Pancreas (tissue), 10 donors: ENCODE data around the gene OR13C3. TPM values are rescaled to one million over a fixed set of nuclear protein-coding genes. Genes with fewer than 3 reads are reported as not detected.

Experiments used
- ATAC-seq, 4 donors: fragments of 200-7000 bp; cut with Tn5 transposase; one replicate each; pipeline versions ENCODE4 v1.8.0 to v1.9.1; 2020; ENCODE audit warnings: mild to moderate bottlenecking in 4 of 4, moderate library complexity in 4 of 4
- DNase-seq, 6 donors: peaks; one replicate each; pipeline ENCODE4 v3.0.0-alpha.2; 2020
- FAIRE-seq: peaks from 2 replicates; lab custom pipeline; 2012; peaks lifted over from hg19 to GRCh38; lab: Jason Lieb, UNC
- H3K27ac ChIP-seq, 4 donors: fragments of 200-600 bp; sonication (generic); 1 replicate in 3 of 4; 2 replicates in 1 of 4; pipeline versions ENCODE4 v1.5.0 to v1.8.0; 2020
- H3K27me3 ChIP-seq, 4 donors: fragments of 200-600 bp; one replicate each; pipeline ENCODE4 v1.8.0; 2021
- H3K36me3 ChIP-seq, 3 donors: fragments of 200-600 bp; sonication (generic) in 1 of 3; one replicate each; pipeline versions ENCODE4 v1.5.0 to v1.8.0; 2020 to 2021
- H3K4me1 ChIP-seq, 3 donors: fragments of 200-600 bp; one replicate each; pipeline ENCODE4 v1.8.0; 2021
- H3K4me3 ChIP-seq, 4 donors: fragments of 200-600 bp; sonication (generic) in 2 of 4; one replicate each; pipeline versions ENCODE4 v1.5.0 to v1.8.0; 2020 to 2021
- H3K9me3 ChIP-seq, 4 donors: fragments of 200-600 bp; one replicate each; pipeline ENCODE4 v1.8.0; 2021
- WGBS, 2 donors: extraction: QIAGEN DNeasy Blood & Tissue Kit; methylation state at CpG; one replicate each; pipeline ENCODE4 v1.1.7; 2013; 5-methylcytosine and 5-hydroxymethylcytosine counted together
- intact Hi-C, 3 donors: fragments of 100-400 bp; cut with DNase I; formaldehyde crosslinking; loops; one replicate each; pipeline versions ENCODE4 v1.11.1 to v1.14.2; 2022
- polyA plus RNA-seq, 2 donors: library from polyadenylated mRNA; stranded (reverse); fragments of 200-250 nt; gene quantifications; one replicate each; pipeline ENCODE4 v1.2.3, GENCODE V29; 2013
- total RNA-seq, 6 donors: library from RNA; stranded (reverse); fragmentation: NEBNext Ultra II Directional in 4 of 6; extraction: Animal tissue kit (Norgen Biotek cat#: 25700) in 4 of 6; gene quantifications; one replicate each; pipeline versions ENCODE4 v1.2.1 to v1.2.4, GENCODE V29; 2021 to 2023
- TF ChIP-seq, protein P1 (sequence below), 4 donors: fragments of 200-600 bp; sonication (generic) in 3 of 4; IDR thresholded peaks; one replicate each; pipeline versions ENCODE4 v1.5.0 to v1.8.0; 2021; ENCODE audit warnings: antibody characterized with exemption in 4 of 4
- donor health status: healthy with polysubstance abuse.
- donor health status: DM: no; HTN: no; CAD: no; lungs with moderate emphysema.
- donor health status: DM: no; HTN: no; CAD: no.
- donor health status: control.
- donor health status: control.
- donor health status: Bipolar disorder and iron deficiency.
- donor health status: DM: yes; HTN: yes; CAD: no.
- donor health status: DM: no; HTN: no; CAD: no.
- donor health status: DM: no; HTN: no; CAD: no.
- donor health status: DM: yes; HTN: yes; CAD: no.

OR13C3 gene
- total and polyA plus RNA-seq, 8 donors, result not detected

DNA sequence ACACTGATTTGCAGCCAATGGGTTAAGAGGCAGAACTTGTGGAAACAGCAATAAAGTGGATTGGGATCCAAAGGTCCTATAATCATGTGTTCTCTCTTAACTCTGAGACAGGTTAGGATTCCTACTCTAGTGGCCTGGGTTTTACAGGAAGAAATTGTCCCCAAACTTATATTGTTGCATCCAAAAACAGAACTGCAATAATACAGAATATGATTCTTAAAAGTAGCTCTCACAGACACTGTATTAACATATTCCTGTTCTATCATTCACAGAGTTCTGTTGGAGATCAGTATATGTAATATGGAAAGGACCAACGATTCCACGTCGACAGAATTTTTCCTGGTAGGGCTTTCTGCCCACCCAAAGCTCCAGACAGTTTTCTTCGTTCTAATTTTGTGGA, 32.2 kb upstream of the OR13C3 start, which contains the start of gene OR13C8:
Gene OR13C8 (plus strand): TSS at position 301 of the 400 bp plus-strand sequence. CDS start 0 bp downstream, at position 301.
- TF ChIP-seq, protein P1, sequence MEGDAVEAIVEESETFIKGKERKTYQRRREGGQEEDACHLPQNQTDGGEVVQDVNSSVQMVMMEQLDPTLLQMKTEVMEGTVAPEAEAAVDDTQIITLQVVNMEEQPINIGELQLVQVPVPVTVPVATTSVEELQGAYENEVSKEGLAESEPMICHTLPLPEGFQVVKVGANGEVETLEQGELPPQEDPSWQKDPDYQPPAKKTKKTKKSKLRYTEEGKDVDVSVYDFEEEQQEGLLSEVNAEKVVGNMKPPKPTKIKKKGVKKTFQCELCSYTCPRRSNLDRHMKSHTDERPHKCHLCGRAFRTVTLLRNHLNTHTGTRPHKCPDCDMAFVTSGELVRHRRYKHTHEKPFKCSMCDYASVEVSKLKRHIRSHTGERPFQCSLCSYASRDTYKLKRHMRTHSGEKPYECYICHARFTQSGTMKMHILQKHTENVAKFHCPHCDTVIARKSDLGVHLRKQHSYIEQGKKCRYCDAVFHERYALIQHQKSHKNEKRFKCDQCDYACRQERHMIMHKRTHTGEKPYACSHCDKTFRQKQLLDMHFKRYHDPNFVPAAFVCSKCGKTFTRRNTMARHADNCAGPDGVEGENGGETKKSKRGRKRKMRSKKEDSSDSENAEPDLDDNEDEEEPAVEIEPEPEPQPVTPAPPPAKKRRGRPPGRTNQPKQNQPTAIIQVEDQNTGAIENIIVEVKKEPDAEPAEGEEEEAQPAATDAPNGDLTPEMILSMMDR (IDR thresholded peaks at IDR 0.05), result no peak
- Histone ChIP-seq H3K4me1 (no peaks in the 10 kb centered on the region), H3K27me3 (no peaks in the 10 kb centered on the region), H3K4me3 (no peak within 1 kb of the TSS), H3K9me3 (no peaks in the 10 kb centered on the region), H3K36me3 (no peaks in the 10 kb centered on the region), H3K27ac (no peak within 1 kb of the TSS)
- 77 to 87% methylated on average over 4 of the region's 4 CpGs for WGBS, 2 donors
- intact Hi-C loops, result no loop called here
- no peak for ATAC-seq
- DNase-seq, result no peak
- no peak for FAIRE-seq

DNA sequence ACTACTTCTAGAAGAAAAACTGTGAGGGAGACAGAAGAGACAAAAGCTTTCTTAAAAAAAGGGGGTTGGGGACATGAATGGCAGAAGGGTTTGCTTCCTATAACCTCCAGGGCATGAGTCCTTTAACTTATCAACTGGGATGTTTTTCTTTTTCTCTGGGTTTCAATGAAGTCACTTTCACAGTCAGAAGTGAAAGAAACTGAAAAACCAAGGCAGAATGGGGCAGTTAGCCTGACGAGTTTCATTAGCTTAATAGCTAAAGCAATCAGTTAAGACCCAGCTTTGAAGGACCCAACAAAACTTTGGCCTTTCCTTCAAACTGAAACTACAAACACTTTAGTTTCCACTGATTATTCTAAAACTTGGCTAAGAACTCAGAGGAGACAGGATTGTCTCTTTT, 27.7 kb upstream of the OR13C3 start:
- no peaks in the 10 kb centered on the region for H3K27me3 ChIP-seq

DNA sequence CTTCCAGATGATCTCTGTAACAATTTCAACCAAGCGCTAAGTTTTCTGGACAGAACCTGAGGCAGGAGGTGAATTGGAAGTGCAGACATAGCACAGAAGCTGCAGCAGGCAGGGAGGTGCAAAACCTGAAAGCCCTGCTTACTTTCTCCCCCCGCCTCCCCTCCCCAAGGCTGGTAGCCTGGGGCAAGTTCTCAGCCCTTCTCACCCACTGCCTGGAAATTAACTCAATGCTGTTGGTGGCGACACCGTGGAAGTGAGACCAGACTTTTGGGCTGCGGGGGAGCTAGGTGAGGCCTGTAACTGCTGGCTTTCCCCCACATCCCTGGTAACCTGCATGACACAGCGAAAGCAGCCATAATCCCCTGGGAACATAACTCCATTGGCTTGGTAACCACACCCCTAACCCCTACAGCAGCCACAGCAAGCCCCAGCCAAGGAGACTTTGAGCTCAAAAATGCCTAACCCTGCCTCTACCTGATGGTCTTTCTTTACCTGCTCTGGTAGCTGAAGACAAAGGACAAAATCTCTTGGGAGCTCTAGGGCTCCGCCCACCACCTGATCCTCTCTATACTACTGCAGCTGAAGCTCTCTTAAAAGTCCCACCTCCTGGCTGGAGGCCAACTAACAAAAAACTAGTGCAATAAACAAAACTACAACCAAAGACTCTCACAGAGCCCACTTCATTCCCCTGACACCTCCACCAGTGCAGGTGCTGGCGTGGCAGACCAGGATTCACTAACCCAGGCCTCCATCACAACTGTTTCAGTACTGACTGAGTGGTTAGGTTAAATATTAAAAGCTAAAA, 20.4 kb upstream of the OR13C3 start:
- intact Hi-C loops, result no loop called here
- DNase-seq (no peak), FAIRE-seq (no peak)

More for the DNA sequence above, 27.7 kb upstream of the OR13C3 start:
- Histone ChIP-seq H3K4me3 (no peak overlapping the region), H3K27ac (no peak overlapping the region), H3K9me3 (no peaks in the 10 kb centered on the region), H3K4me1 (no peaks in the 10 kb centered on the region), H3K36me3 (no peaks in the 10 kb centered on the region)
- 41 to 69% methylated on average over 1 of the region's 1 CpG for WGBS, 2 donors
- ATAC-seq (no peak), DNase-seq (no peak), FAIRE-seq (no peak)
- TF ChIP-seq, protein P1 (IDR thresholded peaks at IDR 0.05), result no peak
- intact Hi-C loops, result no loop called here

DNA sequence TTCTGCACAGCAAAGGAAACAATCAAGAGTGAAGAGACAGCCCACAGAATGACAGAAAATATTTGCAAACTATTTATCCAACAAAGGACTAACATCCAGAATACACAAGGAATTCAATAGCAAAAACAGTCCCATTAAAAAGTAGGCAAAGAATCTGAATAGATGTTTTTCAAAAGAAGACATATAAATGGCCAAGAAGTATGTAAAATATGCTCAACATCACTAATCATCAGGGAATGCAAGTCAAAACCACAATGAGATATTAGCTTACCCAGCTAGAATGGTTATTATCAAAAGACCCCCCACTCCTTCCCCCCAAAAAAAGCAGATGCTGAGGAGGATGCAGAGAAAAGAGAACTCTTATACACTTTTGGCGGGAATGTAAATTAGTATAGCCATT, 18.9 kb upstream of the OR13C3 start:
- peaks cover 0 to 4% (median 0%) of the 10 kb centered on the region in 4 donors for H3K27me3 ChIP-seq
- no peak overlapping the region for H3K27ac ChIP-seq
- FAIRE-seq (no peak), ATAC-seq (no peak), DNase-seq (no peak)
- TF ChIP-seq, protein P1 (IDR thresholded peaks at IDR 0.05), result no peak
- no peaks in the 10 kb centered on the region for H3K36me3 ChIP-seq
- WGBS, 2 donors, result 91 to 100% methylated on average over 1 of the region's 1 CpG
- H3K4me3 ChIP-seq, result no peak overlapping the region
- intact Hi-C loops, result no loop called here
- H3K9me3 ChIP-seq, result no peaks in the 10 kb centered on the region
- no peaks in the 10 kb centered on the region for H3K4me1 ChIP-seq

More for the DNA sequence above, 20.4 kb upstream of the OR13C3 start:
- Histone ChIP-seq H3K27ac (no peak overlapping the region), H3K9me3 (no peaks in the 10 kb centered on the region), H3K4me3 (no peak overlapping the region), H3K27me3 (peaks cover 0 to 4% (median 0%) of the 10 kb centered on the region in 4 donors), H3K4me1 (no peaks in the 10 kb centered on the region), H3K36me3 (no peaks in the 10 kb centered on the region)
- WGBS, 2 donors, result 85 to 92% methylated on average over 8 of the region's 8 CpGs
- ATAC-seq, result no peak
- TF ChIP-seq, protein P1 (IDR thresholded peaks at IDR 0.05), result no peak

DNA sequence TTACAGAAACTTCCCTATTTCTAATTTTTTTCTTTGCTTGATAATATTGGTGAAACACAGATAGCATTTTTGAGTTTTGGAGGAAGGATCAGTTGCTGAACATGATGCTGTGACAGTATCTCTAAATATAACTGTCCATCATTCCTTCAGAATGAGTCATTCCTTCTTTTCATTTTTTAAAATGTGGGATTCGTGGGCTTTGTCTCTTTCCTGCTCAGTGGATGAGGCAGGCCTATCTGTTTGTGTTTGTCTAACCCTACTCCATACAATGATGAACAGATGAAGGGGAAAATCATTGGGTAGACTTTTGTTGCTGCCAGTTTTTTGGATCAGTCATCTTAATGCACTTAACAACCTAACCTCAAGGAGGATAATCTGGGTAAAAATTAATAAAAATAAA, 16.6 kb upstream of the OR13C3 start:
- peaks cover 0 to 4% (median 0%) of the 10 kb centered on the region in 4 donors for H3K27me3 ChIP-seq
- no peaks in the 10 kb centered on the region for H3K36me3 ChIP-seq
- TF ChIP-seq, protein P1 (IDR thresholded peaks at IDR 0.05), result no peak
- 21 to 27% methylated on average over 1 of the region's 1 CpG for WGBS, 2 donors
- no peak overlapping the region for H3K4me3 ChIP-seq
- H3K27ac ChIP-seq, result no peak overlapping the region
- no peaks in the 10 kb centered on the region for H3K4me1 ChIP-seq
- no peak for DNase-seq
- intact Hi-C loops, result no loop called here
- FAIRE-seq, result no peak
- H3K9me3 ChIP-seq, result no peaks in the 10 kb centered on the region
- no peak for ATAC-seq
